Choroid plexus epithelial cell (primary cell): ENCODE results near the gene DCAF5.
A peak's percentile ranks its signal among the peaks of the same experiment; 100 is the strongest.
"Not testable (repeated sequence)": the region's sequence is repeated elsewhere in the genome, so short reads cannot be mapped to it uniquely, and the experiment has no call there.

Source experiments
- DNase-seq: peaks from one replicate; pipeline ENCODE4 v3.0.0-alpha.2; 2010; ENCODE audit warnings: low read depth
- H3K4me3 ChIP-seq: 2 replicates; pipeline ENCODE4 v1.5.1; 2011; ENCODE audit warnings: low read depth, mild to moderate bottlenecking, control low read depth, low read length, moderate library complexity
- TF ChIP-seq, protein P1 (sequence below): conservative IDR thresholded peaks from 2 replicates; pipeline ENCODE4 v1.5.1; 2011; ENCODE audit warnings: low read depth, mild to moderate bottlenecking, control low read depth, inconsistent platforms, low read length, moderate library complexity

The DCAF5 gene

DNA sequence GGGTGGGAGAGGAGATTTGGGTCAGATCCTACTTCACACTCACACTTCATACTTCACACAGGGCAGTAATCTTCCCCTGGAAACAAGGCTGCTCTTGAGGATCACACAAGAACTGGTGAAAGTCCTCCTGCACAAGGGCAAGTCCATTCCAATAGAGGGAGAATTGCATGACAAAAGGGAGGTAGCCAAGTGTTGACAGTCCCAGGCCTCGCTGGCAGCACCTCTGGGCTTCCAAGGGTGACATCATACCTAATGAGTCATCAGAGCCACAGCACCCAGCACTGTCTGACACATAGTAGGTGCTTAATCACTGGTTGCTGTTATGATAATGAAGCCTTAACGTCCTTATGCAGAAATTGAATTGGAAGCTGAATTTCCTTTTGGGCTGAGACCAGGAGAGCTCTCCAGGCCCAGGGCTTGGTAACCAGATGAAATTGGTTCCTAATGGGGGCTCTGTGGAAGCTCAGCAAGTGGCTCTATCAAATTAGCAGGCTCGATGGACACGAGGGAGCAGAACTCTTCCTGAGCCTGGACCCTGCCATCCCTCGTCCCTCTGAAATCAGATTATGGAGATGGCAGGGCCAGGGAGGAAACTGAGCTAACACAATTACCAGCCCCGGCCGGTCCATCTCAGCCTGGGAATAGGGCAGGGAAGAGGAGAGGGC is 115.0 kb downstream of the DCAF5 start:
- no peak overlapping the region for H3K4me3 ChIP-seq
- TF ChIP-seq, protein P1, sequence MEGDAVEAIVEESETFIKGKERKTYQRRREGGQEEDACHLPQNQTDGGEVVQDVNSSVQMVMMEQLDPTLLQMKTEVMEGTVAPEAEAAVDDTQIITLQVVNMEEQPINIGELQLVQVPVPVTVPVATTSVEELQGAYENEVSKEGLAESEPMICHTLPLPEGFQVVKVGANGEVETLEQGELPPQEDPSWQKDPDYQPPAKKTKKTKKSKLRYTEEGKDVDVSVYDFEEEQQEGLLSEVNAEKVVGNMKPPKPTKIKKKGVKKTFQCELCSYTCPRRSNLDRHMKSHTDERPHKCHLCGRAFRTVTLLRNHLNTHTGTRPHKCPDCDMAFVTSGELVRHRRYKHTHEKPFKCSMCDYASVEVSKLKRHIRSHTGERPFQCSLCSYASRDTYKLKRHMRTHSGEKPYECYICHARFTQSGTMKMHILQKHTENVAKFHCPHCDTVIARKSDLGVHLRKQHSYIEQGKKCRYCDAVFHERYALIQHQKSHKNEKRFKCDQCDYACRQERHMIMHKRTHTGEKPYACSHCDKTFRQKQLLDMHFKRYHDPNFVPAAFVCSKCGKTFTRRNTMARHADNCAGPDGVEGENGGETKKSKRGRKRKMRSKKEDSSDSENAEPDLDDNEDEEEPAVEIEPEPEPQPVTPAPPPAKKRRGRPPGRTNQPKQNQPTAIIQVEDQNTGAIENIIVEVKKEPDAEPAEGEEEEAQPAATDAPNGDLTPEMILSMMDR = no peak
- DNase-seq = no peak

DNA sequence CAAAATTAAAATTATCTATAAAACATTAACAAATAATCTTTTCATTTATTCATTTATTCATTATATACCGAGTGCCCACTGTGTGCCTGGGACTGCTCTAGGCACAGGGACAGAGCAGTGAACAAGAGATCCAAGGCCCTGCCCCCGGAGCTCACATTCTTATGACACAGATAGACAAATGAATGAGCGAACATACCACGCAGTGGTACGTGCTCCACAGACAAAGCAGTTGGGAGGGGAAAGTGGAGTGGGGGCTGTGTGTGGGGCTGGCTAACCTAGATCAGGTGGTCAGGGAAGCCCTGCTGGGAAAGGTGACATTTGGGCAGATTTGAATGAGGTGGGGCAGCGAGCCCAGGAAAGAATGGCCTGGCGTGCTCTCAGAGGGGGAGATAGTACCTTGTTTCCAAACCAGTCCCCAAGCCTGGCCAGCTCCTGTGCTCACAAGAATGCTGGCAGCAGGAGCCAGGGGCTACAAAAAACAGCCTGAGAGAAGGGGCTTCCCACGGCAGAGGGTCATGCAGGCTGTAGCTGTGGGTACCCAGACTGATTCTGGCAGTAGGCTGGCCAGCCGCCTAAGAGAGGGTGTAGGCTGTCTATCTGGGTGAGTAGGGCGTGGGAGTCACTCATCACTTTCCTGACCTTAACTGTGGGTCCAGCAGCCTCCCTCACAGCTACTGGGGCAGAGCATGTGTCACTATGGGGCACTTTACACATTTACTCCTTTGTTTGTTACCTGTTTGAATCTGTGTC is 116.0 kb downstream of the DCAF5 start:
- TF ChIP-seq, protein P1 = no peak
- DNase-seq = no peak
- H3K4me3 ChIP-seq = no peak overlapping the region

- TF ChIP-seq, protein P1 = peak; percentile 44
- DNase-seq = peak; percentile 68
- no peak overlapping the region for H3K4me3 ChIP-seq
Measured at GRCh38 chr14:69034612-69035262, 118.2 kb downstream of the DCAF5 start.

GRCh38 chr14:69027242-69027913 is 125.5 kb downstream of the DCAF5 start:
- DNase-seq = no peak
- TF ChIP-seq, protein P1 = no peak

DNA sequence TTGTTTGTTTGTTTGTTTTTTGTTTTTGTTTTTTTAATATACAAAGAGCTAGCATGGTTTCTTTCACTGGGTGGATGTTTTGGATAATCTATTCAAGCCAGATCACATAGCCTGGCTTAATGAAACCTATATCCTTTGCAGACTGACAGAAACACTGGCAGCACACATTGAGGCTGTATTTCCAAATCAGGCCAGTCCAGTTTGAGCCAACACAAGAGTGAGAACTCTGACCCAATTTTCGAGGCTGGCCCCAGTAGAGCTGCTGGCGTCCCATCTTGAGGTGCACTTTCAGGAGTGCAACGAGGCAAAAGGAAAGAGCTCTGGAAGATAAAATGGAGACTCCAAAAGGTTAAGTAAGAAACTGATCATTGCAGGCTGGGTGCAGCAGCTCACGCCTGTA is 129.9 kb downstream of the DCAF5 start:
- no peak for DNase-seq
- TF ChIP-seq, protein P1 = no peak

More at GRCh38 chr14:69027242-69027913, 125.5 kb downstream of the DCAF5 start:
- H3K4me3 ChIP-seq = no peak overlapping the region

DNA sequence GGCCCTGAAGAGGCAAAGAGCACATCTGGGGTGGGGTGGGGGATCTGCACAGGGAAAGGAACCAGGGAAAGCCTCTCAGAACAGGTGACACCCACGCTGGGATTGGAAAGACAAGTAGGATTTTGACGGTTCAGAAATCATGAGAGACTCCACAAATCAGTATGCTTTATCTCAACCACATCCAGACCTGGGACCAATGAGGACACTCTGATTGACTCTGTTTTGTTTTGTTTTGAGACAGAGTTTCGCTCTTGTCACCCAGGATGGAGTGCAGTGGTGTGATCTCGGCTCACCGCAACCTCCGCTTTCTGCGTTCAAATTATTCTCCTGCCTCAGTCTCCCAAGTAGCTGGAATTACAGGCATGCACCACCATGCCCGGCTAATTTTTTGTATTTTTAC is 130.8 kb downstream of the DCAF5 start:
- not testable (repeated sequence) for H3K4me3 ChIP-seq, DNase-seq

More for the DNA sequence above, 129.9 kb downstream of the DCAF5 start:
- H3K4me3 ChIP-seq = no peak overlapping the region

DNA sequence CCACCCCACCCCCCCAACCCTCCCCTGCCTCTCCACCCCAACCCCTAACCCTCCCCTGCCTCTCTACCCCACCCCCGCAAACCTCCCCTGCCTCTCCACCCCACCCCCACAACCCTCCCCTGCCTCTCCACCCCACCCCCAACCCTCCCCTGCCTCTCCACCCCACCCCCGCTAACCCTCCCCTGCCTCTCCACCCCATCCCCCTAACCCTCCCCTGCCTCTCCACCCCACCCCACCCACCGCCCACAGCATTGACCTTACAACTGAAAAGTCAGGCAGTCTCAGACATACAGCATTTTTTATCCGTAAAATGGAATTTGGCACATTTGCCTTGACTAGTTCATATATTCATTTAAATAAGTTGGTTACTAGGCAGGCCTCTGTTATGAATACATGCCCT is 135.2 kb downstream of the DCAF5 start:
- TF ChIP-seq, protein P1 = no peak
- DNase-seq = peak; percentile 54
- H3K4me3 ChIP-seq = no peak overlapping the region
